Kidney (tissue), 14 donors: Measurements from ENCODE around the gene NUDT16L1. TPM values are rescaled to one million over a fixed set of nuclear protein-coding genes. Genes with fewer than 3 reads are reported as not detected.
"Not testable (repeated sequence)": the region's sequence is repeated elsewhere in the genome, so short reads cannot be mapped to it uniquely, and the experiment has no call there.

Experiments used
- DNase-seq, 5 donors: peaks; one replicate each; pipeline ENCODE4 v3.0.0-alpha.2; 2013 to 2020
- FAIRE-seq: peaks from 2 replicates; lab custom pipeline; 2012; peaks lifted over from hg19 to GRCh38; lab: Jason Lieb, UNC
- H3K27ac ChIP-seq, 2 donors: one replicate each; pipeline ENCODE4 v1.7.0; 2013; ENCODE audit warnings: low read depth in 2 of 2, low read length in 2 of 2, inconsistent platforms in 1 of 2
- H3K27me3 ChIP-seq: one replicate; pipeline ENCODE4 v1.7.1; 2013; ENCODE audit warnings: low read length, inconsistent platforms; ENCODE audit not compliant: control insufficient read depth, insufficient read depth
- H3K36me3 ChIP-seq, 3 donors: one replicate each; pipeline versions ENCODE4 v1.7.0 to v1.7.1; 2013; ENCODE audit warnings: low read length in 3 of 3, control low read depth in 1 of 3, inconsistent platforms in 1 of 3; ENCODE audit not compliant: insufficient read depth in 3 of 3, control insufficient read depth in 2 of 3
- H3K4me1 ChIP-seq, 3 donors: one replicate each; pipeline versions ENCODE4 v1.7.0 to v1.7.1; 2013; ENCODE audit warnings: low read length in 3 of 3, inconsistent platforms in 1 of 3, low read depth in 1 of 3; ENCODE audit not compliant: control insufficient read depth in 2 of 3, insufficient read depth in 2 of 3
- H3K4me3 ChIP-seq, 3 donors: one replicate each; pipeline versions ENCODE4 v1.7.0 to v1.8.1; 2013; ENCODE audit warnings: low read length in 3 of 3, control low read depth in 1 of 3, inconsistent platforms in 1 of 3
- H3K9ac ChIP-seq, 3 donors: one replicate each; pipeline versions ENCODE4 v1.7.0 to v1.7.1; 2013; ENCODE audit warnings: low read length in 3 of 3, control low read depth in 1 of 3, inconsistent platforms in 1 of 3
- H3K9me3 ChIP-seq, 3 donors: one replicate each; pipeline versions ENCODE4 v1.7.0 to v1.7.1; 2013; ENCODE audit warnings: low read length in 3 of 3, control low read depth in 1 of 3, inconsistent platforms in 1 of 3; ENCODE audit not compliant: control insufficient read depth in 2 of 3, insufficient read depth in 1 of 3
- CTCF ChIP-seq: IDR thresholded peaks from 3 replicates; pipeline ENCODE4 v1.5.1; 2012; ENCODE audit warnings: mild to moderate bottlenecking, moderate library complexity, borderline replicate concordance; ENCODE audit not compliant: insufficient read depth; ENCODE audit errors: extremely low read depth
- intact Hi-C: fragments of 100-400 bp; cut with DNase I; formaldehyde crosslinking; loops from one replicate; pipeline ENCODE4 v1.11.1; 2022
- polyA plus RNA-seq: library from polyadenylated mRNA; stranded (reverse); fragments of 350-450 nt; fragmentation: Illumina TruSeq; extraction: RNeasy Lipid Tissue Mini Kit (QIAGEN cat#74804); gene quantifications from one replicate; pipeline ENCODE4 v1.2.3, GENCODE V29; 2014; ENCODE audit warnings: low read depth, low replicate concordance; ENCODE audit not compliant: insufficient read depth
- total RNA-seq: library from RNA; stranded (reverse); fragmentation: NEBNext Ultra II Directional; extraction: Animal tissue kit (Norgen Biotek cat#: 25700); gene quantifications from one replicate; pipeline ENCODE4 v1.2.1, GENCODE V29; 2021
- donor health status: control.
- donor health status: control.
- donor health status: control.
- donor health status: control.
- donor health status: control.
- donor health status: DM: yes; HTN: yes; CAD: no.
- donor health status: Normal renal cell carcinoma (clear cell type).

Gene NUDT16L1
- total and polyA plus RNA-seq, 2 donors from 2014 or later: 30.6 to 69.4 TPM

GRCh38 chr16:4650443-4651074 lies 42.8 kb upstream of the NUDT16L1 start:
- H3K4me3 ChIP-seq, intact Hi-C loops, H3K36me3 ChIP-seq, H3K9me3 ChIP-seq, H3K27me3 ChIP-seq, H3K27ac ChIP-seq, H3K9ac ChIP-seq, FAIRE-seq: not testable (repeated sequence)
- TF ChIP-seq CTCF: peak; percentile 36
- DNase-seq: peak in 1 of 5 donors; percentile 47
- peaks cover 0 to 25% (median 13%) of the 10 kb centered on the region in 3 donors for H3K4me1 ChIP-seq

- DNase-seq (no peak), FAIRE-seq (no peak)
- intact Hi-C loops: no loop called here
- Histone ChIP-seq H3K4me1 (peaks cover 0 to 25% (median 13%) of the 10 kb centered on the region in 3 donors), H3K27ac (no peak overlapping the region), H3K4me3 (no peak overlapping the region), H3K27me3 (no peaks in the 10 kb centered on the region), H3K9ac (no peak overlapping the region), H3K9me3 (no peaks in the 10 kb centered on the region), H3K36me3 (peaks cover 0 to 17% (median 6%) of the 10 kb centered on the region in 3 donors)
- no peak for TF ChIP-seq CTCF
Measured at GRCh38 chr16:4651827-4652226, 41.5 kb upstream of the NUDT16L1 start.

- H3K9me3 ChIP-seq: no peaks in the 10 kb centered on the region
- H3K27ac ChIP-seq: peak overlapping the region; percentile 73 to 74
- H3K9ac ChIP-seq: peak overlapping the region in 1 of 3 donors; percentile 51
- DNase-seq (no peak), FAIRE-seq (no peak)
- no peak overlapping the region for H3K4me3 ChIP-seq
- no peak for TF ChIP-seq CTCF
- H3K27me3 ChIP-seq: no peaks in the 10 kb centered on the region
- intact Hi-C loops: no loop called here
- peaks cover 0 to 23% (median 6%) of the 10 kb centered on the region in 3 donors for H3K36me3 ChIP-seq
- peaks cover 0 to 25% (median 13%) of the 10 kb centered on the region in 3 donors for H3K4me1 ChIP-seq
Measured at GRCh38 chr16:4652561-4652960, 40.8 kb upstream of the NUDT16L1 start.
